ENCODE results near the gene ORAI3.

Gene ORAI3

GRCh38 chr16:30982548-30983288, 33.9 kb downstream of the ORAI3 start:
- Mint-ChIP-seq H3K4me1 (no peaks in the 10 kb centered on the region), H3K36me3 (ENCODE audit: low read depth) (peaks cover 27% of the 10 kb centered on the region), H3K9me3 (no peaks in the 10 kb centered on the region), H3K27ac (peak overlapping the region in 1 of 3 experiments; percentile 3), H3K4me3 (no peak overlapping the region), H3K27me3 (ENCODE audit: low read depth) (no peaks in the 10 kb centered on the region)
- TF ChIP-seq CTCF (IDR thresholded peaks at IDR 0.05; ENCODE audit: unreplicated experiment in 3 of 3): no peak

GRCh38 chr16:30983289-30983889, 34.5 kb downstream of the ORAI3 start:
- no peaks in the 10 kb centered on the region for H3K9me3 Mint-ChIP-seq
- H3K4me3 Mint-ChIP-seq: no peak overlapping the region
- TF ChIP-seq CTCF (IDR thresholded peaks at IDR 0.05; ENCODE audit: unreplicated experiment in 3 of 3): no peak
- H3K4me1 Mint-ChIP-seq: no peaks in the 10 kb centered on the region
- H3K36me3 Mint-ChIP-seq (ENCODE audit: low read depth): peaks cover 26% of the 10 kb centered on the region
- H3K27me3 Mint-ChIP-seq (ENCODE audit: low read depth): no peaks in the 10 kb centered on the region
- H3K27ac Mint-ChIP-seq: no peak overlapping the region

GRCh38 chr16:30983898-30984610, 35.2 kb downstream of the ORAI3 start:
- H3K4me1 Mint-ChIP-seq: no peaks in the 10 kb centered on the region
- no peak overlapping the region for H3K4me3 Mint-ChIP-seq
- H3K27ac Mint-ChIP-seq: no peak overlapping the region
- H3K9me3 Mint-ChIP-seq: no peaks in the 10 kb centered on the region
- TF ChIP-seq CTCF (IDR thresholded peaks at IDR 0.05; ENCODE audit: unreplicated experiment in 3 of 3): no peak
- peaks cover 22% of the 10 kb centered on the region for H3K36me3 Mint-ChIP-seq (ENCODE audit: low read depth)
- no peaks in the 10 kb centered on the region for H3K27me3 Mint-ChIP-seq (ENCODE audit: low read depth)

- H3K36me3 Mint-ChIP-seq (ENCODE audit: low read depth): peaks cover 22% of the 10 kb centered on the region
- no peaks in the 10 kb centered on the region for H3K4me1 Mint-ChIP-seq
- H3K9me3 Mint-ChIP-seq: no peaks in the 10 kb centered on the region
- H3K27me3 Mint-ChIP-seq (ENCODE audit: low read depth): no peaks in the 10 kb centered on the region
- TF ChIP-seq CTCF (IDR thresholded peaks at IDR 0.05; ENCODE audit: unreplicated experiment in 3 of 3): peak; percentile 82 to 91 (median 88)
- peak within 1 kb of the TSS; percentile 65 to 80 (median 76) for H3K4me3 Mint-ChIP-seq
- peak within 1 kb of the TSS in 2 of 3 experiments; percentile 31 to 45 for H3K27ac Mint-ChIP-seq
Measured at GRCh38 chr16:30984669-30985400, 36.0 kb downstream of the ORAI3 start, which contains the start of gene HSD3B7. Gene HSD3B7, plus strand, starts transcription at chr16:30985207. Its CDS starts 452 bp downstream, at chr16:30985659.

GRCh38 chr16:30985401-30986128, 36.7 kb downstream of the ORAI3 start:
- no peak for TF ChIP-seq CTCF (IDR thresholded peaks at IDR 0.05; ENCODE audit: unreplicated experiment in 3 of 3)
- H3K4me3 Mint-ChIP-seq: peak overlapping the region; percentile 65 to 80 (median 76)
- H3K4me1 Mint-ChIP-seq: no peaks in the 10 kb centered on the region
- H3K36me3 Mint-ChIP-seq (ENCODE audit: low read depth): peaks cover 17% of the 10 kb centered on the region
- no peaks in the 10 kb centered on the region for H3K27me3 Mint-ChIP-seq (ENCODE audit: low read depth)
- H3K27ac Mint-ChIP-seq: peak overlapping the region in 2 of 3 experiments; percentile 31 to 45
- H3K9me3 Mint-ChIP-seq: no peaks in the 10 kb centered on the region

Measured in nephron (organoid).